Measurements from ENCODE around the gene SLIT3.

DNA sequence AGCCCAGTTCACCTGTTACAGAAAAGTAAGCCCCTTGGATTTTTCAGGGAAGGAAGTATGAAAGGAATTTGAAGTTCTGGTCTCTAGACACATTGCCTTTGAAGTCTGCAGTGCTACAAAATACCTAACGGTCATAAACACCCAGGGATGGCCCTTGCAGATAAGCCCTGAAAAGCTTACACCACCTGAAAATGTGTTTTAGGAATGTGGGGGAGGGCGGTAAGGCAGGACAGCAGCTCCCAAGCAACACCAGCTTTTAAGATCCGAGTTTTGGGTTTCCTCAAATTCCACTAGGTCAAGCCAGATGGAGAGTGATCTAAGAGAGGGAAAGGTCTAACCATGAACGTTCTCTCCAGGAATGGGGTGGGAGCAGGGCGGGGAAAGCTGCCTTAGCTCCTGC is 607.6 kb downstream of the SLIT3 start:
- TF ChIP-seq EZH2 (IDR thresholded peaks at IDR 0.05) (no peak), POLR2AphosphoS5 (IDR thresholded peaks at IDR 0.05; ENCODE audit: borderline replicate concordance, low read depth, low read length) (no peak)

Data from SK-N-MC (cell line).